ENCODE measurements around the gene ZDHHC9. TPM values are rescaled to one million over a fixed set of nuclear protein-coding genes. Genes with fewer than 3 reads are reported as not detected.

The ZDHHC9 gene
- total RNA-seq, 1 donor from 2014 or later = 4.2 TPM

- DNase-seq (no peak), ATAC-seq (ENCODE audit: low read depth) (no peak)
- Mint-ChIP-seq H3K27me3 (no peaks in the 10 kb centered on the region), H3K27ac (no peak overlapping the region), H3K36me3 (ENCODE audit: low read depth) (peaks cover 17% of the 10 kb centered on the region), H3K9me3 (no peaks in the 10 kb centered on the region), H3K4me1 (peaks cover 10% of the 10 kb centered on the region), H3K4me3 (no peak overlapping the region)
- TF ChIP-seq CTCF (IDR thresholded peaks at IDR 0.05) = no peak
- ChIA-PET POLR2A (no interaction called here), CTCF (interaction anchor here (1.9 kb wide), 1 partner anchor 20 kb away, joined by 4 read pairs; no protein-coding TSS in a partner anchor)
- intact Hi-C loops (cut with micrococcal nuclease) = no loop called here
Observed at GRCh38 chrX:129802863-129803262, 40.8 kb downstream of the ZDHHC9 start.

GRCh38 chrX:129800186-129800585, 43.5 kb downstream of the ZDHHC9 start:
- ATAC-seq (ENCODE audit: low read depth) (no peak), DNase-seq (no peak)
- ChIA-PET POLR2A (interaction anchor here (1.6 to 3.5 kb wide), 2 partner anchors 20 to 122 kb away, joined by 3 to 21 read pairs; partner anchors contain the start of gene SASH3), CTCF (no interaction called here)
- no peak overlapping the region for H3K27ac Mint-ChIP-seq
- TF ChIP-seq CTCF (IDR thresholded peaks at IDR 0.05) = no peak
- H3K36me3 Mint-ChIP-seq (ENCODE audit: low read depth) = peaks cover 32% of the 10 kb centered on the region
- no peaks in the 10 kb centered on the region for H3K27me3 Mint-ChIP-seq
- H3K9me3 Mint-ChIP-seq = no peaks in the 10 kb centered on the region
- H3K4me1 Mint-ChIP-seq = peaks cover 10% of the 10 kb centered on the region
- no peak overlapping the region for H3K4me3 Mint-ChIP-seq
- intact Hi-C loops (cut with micrococcal nuclease) = no loop called here

GRCh38 chrX:129798888-129799287, 44.8 kb downstream of the ZDHHC9 start:
- POLR2A ChIA-PET = interaction anchor here (1.0 to 3.5 kb wide), 5 partner anchors 12 to 41 kb away, joined by 3 to 21 read pairs (median 3); partner anchors contain the start of gene SASH3
- DNase-seq = no peak
- intact Hi-C loops (cut with micrococcal nuclease) = no loop called here

GRCh38 chrX:129798456-129798855, 45.2 kb downstream of the ZDHHC9 start:
- DNase-seq (no peak), ATAC-seq (ENCODE audit: low read depth) (no peak)
- H3K36me3 Mint-ChIP-seq (ENCODE audit: low read depth) = peaks cover 47% of the 10 kb centered on the region
- H3K4me3 Mint-ChIP-seq = no peak overlapping the region
- ChIA-PET CTCF (no interaction called here), POLR2A (interaction anchor here (1.0 to 3.5 kb wide), 5 partner anchors 11 to 41 kb away, joined by 3 to 21 read pairs (median 3); partner anchors contain the start of gene SASH3)
- H3K27me3 Mint-ChIP-seq = no peaks in the 10 kb centered on the region
- no peak for TF ChIP-seq CTCF (IDR thresholded peaks at IDR 0.05)
- peaks cover 8% of the 10 kb centered on the region for H3K4me1 Mint-ChIP-seq
- intact Hi-C loops (cut with micrococcal nuclease) = no loop called here
- peak overlapping the region; percentile 41 for H3K27ac Mint-ChIP-seq
- H3K9me3 Mint-ChIP-seq = no peaks in the 10 kb centered on the region

More at GRCh38 chrX:129798888-129799287, 44.8 kb downstream of the ZDHHC9 start:
- CTCF ChIA-PET = no interaction called here
- peaks cover 8% of the 10 kb centered on the region for H3K4me1 Mint-ChIP-seq
- peaks cover 44% of the 10 kb centered on the region for H3K36me3 Mint-ChIP-seq (ENCODE audit: low read depth)
- H3K9me3 Mint-ChIP-seq = no peaks in the 10 kb centered on the region
- peak overlapping the region; percentile 41 for H3K27ac Mint-ChIP-seq
- TF ChIP-seq CTCF (IDR thresholded peaks at IDR 0.05) = no peak
- no peaks in the 10 kb centered on the region for H3K27me3 Mint-ChIP-seq
- H3K4me3 Mint-ChIP-seq = no peak overlapping the region
- no peak for ATAC-seq (ENCODE audit: low read depth)

GRCh38 chrX:129797251-129797906, 46.3 kb downstream of the ZDHHC9 start:
- peak overlapping the region; percentile 50 for H3K27ac Mint-ChIP-seq
- no peak for TF ChIP-seq CTCF (IDR thresholded peaks at IDR 0.05)

More at GRCh38 chrX:129797251-129797906, 46.3 kb downstream of the ZDHHC9 start:
- ATAC-seq (ENCODE audit: low read depth) (no peak), DNase-seq (no peak)
- H3K4me1 Mint-ChIP-seq = peaks cover 8% of the 10 kb centered on the region
- intact Hi-C loops (cut with micrococcal nuclease) = no loop called here
- peaks cover 54% of the 10 kb centered on the region for H3K36me3 Mint-ChIP-seq (ENCODE audit: low read depth)
- CTCF ChIA-PET = no interaction called here
- no peaks in the 10 kb centered on the region for H3K27me3 Mint-ChIP-seq
- POLR2A ChIA-PET = interaction anchor here (1.0 to 3.5 kb wide), 5 partner anchors 14 to 60 kb away, joined by 3 to 21 read pairs (median 3); partner anchors contain the start of gene SASH3
- H3K4me3 Mint-ChIP-seq = no peak overlapping the region
- no peaks in the 10 kb centered on the region for H3K9me3 Mint-ChIP-seq

Data from activated B cell treated with CpG ODN at 0.5 μM for 24 hours (primary cell).